ENCODE results near the gene TCF25. TPM values are rescaled to one million over a fixed set of nuclear protein-coding genes. Genes with fewer than 3 reads are reported as not detected.

The TCF25 gene
- total RNA-seq, 1 experiment from 2014 or later: 155 TPM

DNA sequence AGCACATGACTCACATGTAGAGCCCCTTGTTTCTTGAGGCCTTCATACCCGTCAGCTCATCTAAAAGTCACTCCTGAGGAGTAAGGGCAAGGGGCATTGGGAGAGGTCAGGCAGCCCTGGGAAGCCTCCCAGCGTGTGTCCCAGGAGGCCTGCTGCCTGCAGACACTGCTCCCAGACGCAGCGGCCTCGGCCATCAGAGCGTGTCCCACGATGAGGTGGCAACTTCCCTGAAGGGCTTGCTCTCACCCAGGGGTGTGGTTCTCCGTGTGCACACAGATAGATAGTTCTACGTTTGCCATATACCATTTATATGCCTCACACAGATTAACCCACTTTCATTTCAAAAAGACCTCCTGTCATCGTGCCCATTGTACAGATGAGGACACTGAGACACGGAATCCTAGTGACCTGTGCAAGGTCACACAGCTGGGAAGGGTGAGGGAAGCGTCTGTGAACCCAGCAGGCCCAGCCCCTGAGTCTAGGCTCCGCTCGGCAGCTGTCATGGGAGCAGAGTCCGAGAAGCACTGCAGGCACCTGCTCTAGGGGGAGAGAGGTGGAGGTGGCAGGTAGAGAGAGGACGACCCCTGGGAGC lies 58.0 kb downstream of the TCF25 start:
- ChIA-PET CTCF (no interaction called here), POLR2A (interaction anchor here (1.2 kb wide), 1 partner anchor 42 kb away, joined by 3 read pairs; no protein-coding TSS in a partner anchor)
- ATAC-seq (no peak), DNase-seq (ENCODE audit: low spot score) (no peak)
- H3K36me3 Mint-ChIP-seq: peaks cover 43% of the 10 kb centered on the region
- no peaks in the 10 kb centered on the region for H3K27me3 Mint-ChIP-seq (ENCODE audit: low read depth)
- H3K27ac Mint-ChIP-seq: no peak overlapping the region
- H3K4me1 Mint-ChIP-seq: no peaks in the 10 kb centered on the region
- no peak overlapping the region for H3K4me3 Mint-ChIP-seq
- no peak for TF ChIP-seq NR3C1 (CRISPR knock-in tag; conservative IDR thresholded peaks at IDR 0.05; ENCODE audit: low read depth)
- TF ChIP-seq EMX1 (CRISPR knock-in tag; IDR thresholded peaks at IDR 0.05): no peak
- no peak for TF ChIP-seq NFYB (CRISPR knock-in tag; conservative IDR thresholded peaks at IDR 0.05; ENCODE audit: low read depth)
- TF ChIP-seq NR1H2 (CRISPR knock-in tag; IDR thresholded peaks at IDR 0.05): no peak
- no peak for TF ChIP-seq ZNF416 (CRISPR knock-in tag; IDR thresholded peaks at IDR 0.05)
- no peak for TF ChIP-seq PRRX2 (CRISPR knock-in tag; IDR thresholded peaks at IDR 0.05)
- TF ChIP-seq, protein P1, sequence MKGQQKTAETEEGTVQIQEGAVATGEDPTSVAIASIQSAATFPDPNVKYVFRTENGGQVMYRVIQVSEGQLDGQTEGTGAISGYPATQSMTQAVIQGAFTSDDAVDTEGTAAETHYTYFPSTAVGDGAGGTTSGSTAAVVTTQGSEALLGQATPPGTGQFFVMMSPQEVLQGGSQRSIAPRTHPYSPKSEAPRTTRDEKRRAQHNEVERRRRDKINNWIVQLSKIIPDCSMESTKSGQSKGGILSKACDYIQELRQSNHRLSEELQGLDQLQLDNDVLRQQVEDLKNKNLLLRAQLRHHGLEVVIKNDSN (CRISPR knock-in tag; IDR thresholded peaks at IDR 0.05): no peak
- no peak for TF ChIP-seq NFE2L1 (CRISPR knock-in tag; IDR thresholded peaks at IDR 0.05)
- TF ChIP-seq, protein P2, sequence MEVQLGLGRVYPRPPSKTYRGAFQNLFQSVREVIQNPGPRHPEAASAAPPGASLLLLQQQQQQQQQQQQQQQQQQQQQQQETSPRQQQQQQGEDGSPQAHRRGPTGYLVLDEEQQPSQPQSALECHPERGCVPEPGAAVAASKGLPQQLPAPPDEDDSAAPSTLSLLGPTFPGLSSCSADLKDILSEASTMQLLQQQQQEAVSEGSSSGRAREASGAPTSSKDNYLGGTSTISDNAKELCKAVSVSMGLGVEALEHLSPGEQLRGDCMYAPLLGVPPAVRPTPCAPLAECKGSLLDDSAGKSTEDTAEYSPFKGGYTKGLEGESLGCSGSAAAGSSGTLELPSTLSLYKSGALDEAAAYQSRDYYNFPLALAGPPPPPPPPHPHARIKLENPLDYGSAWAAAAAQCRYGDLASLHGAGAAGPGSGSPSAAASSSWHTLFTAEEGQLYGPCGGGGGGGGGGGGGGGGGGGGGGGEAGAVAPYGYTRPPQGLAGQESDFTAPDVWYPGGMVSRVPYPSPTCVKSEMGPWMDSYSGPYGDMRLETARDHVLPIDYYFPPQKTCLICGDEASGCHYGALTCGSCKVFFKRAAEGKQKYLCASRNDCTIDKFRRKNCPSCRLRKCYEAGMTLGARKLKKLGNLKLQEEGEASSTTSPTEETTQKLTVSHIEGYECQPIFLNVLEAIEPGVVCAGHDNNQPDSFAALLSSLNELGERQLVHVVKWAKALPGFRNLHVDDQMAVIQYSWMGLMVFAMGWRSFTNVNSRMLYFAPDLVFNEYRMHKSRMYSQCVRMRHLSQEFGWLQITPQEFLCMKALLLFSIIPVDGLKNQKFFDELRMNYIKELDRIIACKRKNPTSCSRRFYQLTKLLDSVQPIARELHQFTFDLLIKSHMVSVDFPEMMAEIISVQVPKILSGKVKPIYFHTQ (CRISPR knock-in tag; IDR thresholded peaks at IDR 0.05): no peak
- TF ChIP-seq, protein P3, sequence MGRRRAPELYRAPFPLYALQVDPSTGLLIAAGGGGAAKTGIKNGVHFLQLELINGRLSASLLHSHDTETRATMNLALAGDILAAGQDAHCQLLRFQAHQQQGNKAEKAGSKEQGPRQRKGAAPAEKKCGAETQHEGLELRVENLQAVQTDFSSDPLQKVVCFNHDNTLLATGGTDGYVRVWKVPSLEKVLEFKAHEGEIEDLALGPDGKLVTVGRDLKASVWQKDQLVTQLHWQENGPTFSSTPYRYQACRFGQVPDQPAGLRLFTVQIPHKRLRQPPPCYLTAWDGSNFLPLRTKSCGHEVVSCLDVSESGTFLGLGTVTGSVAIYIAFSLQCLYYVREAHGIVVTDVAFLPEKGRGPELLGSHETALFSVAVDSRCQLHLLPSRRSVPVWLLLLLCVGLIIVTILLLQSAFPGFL (CRISPR knock-in tag; IDR thresholded peaks at IDR 0.05; ENCODE audit: borderline replicate concordance): no peak
- TF ChIP-seq ZNF138 (CRISPR knock-in tag; conservative IDR thresholded peaks at IDR 0.05): no peak
- no peak for TF ChIP-seq ZNF219 (CRISPR knock-in tag; IDR thresholded peaks at IDR 0.05; ENCODE audit: borderline replicate concordance)
- no peak for TF ChIP-seq ZNF396 (CRISPR knock-in tag; IDR thresholded peaks at IDR 0.05; ENCODE audit: borderline replicate concordance)
- TF ChIP-seq, protein P4, sequence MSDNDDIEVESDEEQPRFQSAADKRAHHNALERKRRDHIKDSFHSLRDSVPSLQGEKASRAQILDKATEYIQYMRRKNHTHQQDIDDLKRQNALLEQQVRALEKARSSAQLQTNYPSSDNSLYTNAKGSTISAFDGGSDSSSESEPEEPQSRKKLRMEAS (CRISPR knock-in tag; IDR thresholded peaks at IDR 0.05): no peak
- TF ChIP-seq, protein P5, sequence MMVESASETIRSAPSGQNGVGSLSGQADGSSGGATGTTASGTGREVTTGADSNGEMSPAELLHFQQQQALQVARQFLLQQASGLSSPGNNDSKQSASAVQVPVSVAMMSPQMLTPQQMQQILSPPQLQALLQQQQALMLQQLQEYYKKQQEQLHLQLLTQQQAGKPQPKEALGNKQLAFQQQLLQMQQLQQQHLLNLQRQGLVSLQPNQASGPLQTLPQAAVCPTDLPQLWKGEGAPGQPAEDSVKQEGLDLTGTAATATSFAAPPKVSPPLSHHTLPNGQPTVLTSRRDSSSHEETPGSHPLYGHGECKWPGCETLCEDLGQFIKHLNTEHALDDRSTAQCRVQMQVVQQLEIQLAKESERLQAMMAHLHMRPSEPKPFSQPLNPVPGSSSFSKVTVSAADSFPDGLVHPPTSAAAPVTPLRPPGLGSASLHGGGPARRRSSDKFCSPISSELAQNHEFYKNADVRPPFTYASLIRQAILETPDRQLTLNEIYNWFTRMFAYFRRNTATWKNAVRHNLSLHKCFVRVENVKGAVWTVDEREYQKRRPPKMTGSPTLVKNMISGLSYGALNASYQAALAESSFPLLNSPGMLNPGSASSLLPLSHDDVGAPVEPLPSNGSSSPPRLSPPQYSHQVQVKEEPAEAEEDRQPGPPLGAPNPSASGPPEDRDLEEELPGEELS (CRISPR knock-in tag; IDR thresholded peaks at IDR 0.05): no peak
- H3K9me3 Mint-ChIP-seq: no peaks in the 10 kb centered on the region

DNA sequence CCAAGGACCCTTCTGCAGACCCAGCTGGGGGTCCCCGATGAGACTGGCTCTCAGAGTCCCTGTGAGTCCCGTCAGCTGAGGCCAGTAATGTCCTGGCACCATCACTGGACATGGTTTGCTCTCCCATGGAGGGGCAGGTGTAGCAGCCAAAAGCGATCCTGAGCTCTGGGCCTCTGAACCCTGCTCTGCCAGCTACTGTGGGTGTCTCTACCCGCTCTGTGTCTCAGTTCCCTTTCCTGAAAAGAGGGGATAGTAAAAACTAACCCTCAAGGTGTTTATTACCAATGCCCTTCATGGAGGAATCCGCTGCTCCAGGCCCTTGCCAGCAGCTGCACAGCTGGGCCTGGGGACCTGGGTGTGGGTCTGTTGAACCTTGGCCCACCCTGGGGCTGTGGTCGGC lies 58.6 kb downstream of the TCF25 start:
- POLR2A ChIA-PET: no interaction called here
- Mint-ChIP-seq H3K27me3 (ENCODE audit: low read depth) (no peaks in the 10 kb centered on the region), H3K27ac (no peak overlapping the region), H3K36me3 (peaks cover 43% of the 10 kb centered on the region), H3K4me1 (no peaks in the 10 kb centered on the region), H3K4me3 (no peak overlapping the region), H3K9me3 (no peaks in the 10 kb centered on the region)
- DNase-seq (ENCODE audit: low spot score) (no peak), ATAC-seq (no peak)
- CTCF ChIA-PET: interaction anchor here (1.2 kb wide), 1 partner anchor 22 kb away, joined by 4 read pairs; no protein-coding TSS in a partner anchor
- TF ChIP-seq, protein P6, sequence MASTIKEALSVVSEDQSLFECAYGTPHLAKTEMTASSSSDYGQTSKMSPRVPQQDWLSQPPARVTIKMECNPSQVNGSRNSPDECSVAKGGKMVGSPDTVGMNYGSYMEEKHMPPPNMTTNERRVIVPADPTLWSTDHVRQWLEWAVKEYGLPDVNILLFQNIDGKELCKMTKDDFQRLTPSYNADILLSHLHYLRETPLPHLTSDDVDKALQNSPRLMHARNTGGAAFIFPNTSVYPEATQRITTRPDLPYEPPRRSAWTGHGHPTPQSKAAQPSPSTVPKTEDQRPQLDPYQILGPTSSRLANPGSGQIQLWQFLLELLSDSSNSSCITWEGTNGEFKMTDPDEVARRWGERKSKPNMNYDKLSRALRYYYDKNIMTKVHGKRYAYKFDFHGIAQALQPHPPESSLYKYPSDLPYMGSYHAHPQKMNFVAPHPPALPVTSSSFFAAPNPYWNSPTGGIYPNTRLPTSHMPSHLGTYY (CRISPR knock-in tag; IDR thresholded peaks at IDR 0.05): no peak
- TF ChIP-seq ELF4 (CRISPR knock-in tag; IDR thresholded peaks at IDR 0.05; ENCODE audit: low read depth) (no peak), HMGA2 (CRISPR knock-in tag; IDR thresholded peaks at IDR 0.05) (no peak), SMAD4 (CRISPR knock-in tag; IDR thresholded peaks at IDR 0.05) (no peak), MXD4 (CRISPR knock-in tag; IDR thresholded peaks at IDR 0.05; ENCODE audit: borderline replicate concordance) (no peak), FOXJ3 (CRISPR knock-in tag; IDR thresholded peaks at IDR 0.05; ENCODE audit: borderline replicate concordance) (no peak), ZNF263 (CRISPR knock-in tag; IDR thresholded peaks at IDR 0.05; ENCODE audit: low read depth) (no peak), NFATC4 (CRISPR knock-in tag; IDR thresholded peaks at IDR 0.05) (no peak), TP53 (CRISPR knock-in tag; IDR thresholded peaks at IDR 0.05) (no peak), IRF2 (CRISPR knock-in tag; IDR thresholded peaks at IDR 0.05; ENCODE audit: borderline replicate concordance, low read depth) (no peak)
- TF ChIP-seq, protein P7, sequence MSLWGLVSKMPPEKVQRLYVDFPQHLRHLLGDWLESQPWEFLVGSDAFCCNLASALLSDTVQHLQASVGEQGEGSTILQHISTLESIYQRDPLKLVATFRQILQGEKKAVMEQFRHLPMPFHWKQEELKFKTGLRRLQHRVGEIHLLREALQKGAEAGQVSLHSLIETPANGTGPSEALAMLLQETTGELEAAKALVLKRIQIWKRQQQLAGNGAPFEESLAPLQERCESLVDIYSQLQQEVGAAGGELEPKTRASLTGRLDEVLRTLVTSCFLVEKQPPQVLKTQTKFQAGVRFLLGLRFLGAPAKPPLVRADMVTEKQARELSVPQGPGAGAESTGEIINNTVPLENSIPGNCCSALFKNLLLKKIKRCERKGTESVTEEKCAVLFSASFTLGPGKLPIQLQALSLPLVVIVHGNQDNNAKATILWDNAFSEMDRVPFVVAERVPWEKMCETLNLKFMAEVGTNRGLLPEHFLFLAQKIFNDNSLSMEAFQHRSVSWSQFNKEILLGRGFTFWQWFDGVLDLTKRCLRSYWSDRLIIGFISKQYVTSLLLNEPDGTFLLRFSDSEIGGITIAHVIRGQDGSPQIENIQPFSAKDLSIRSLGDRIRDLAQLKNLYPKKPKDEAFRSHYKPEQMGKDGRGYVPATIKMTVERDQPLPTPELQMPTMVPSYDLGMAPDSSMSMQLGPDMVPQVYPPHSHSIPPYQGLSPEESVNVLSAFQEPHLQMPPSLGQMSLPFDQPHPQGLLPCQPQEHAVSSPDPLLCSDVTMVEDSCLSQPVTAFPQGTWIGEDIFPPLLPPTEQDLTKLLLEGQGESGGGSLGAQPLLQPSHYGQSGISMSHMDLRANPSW (CRISPR knock-in tag; conservative IDR thresholded peaks at IDR 0.05; ENCODE audit: low read depth): no peak
